Fibroblast of pulmonary artery (primary cell): ENCODE measurements around the gene JMY.

ENCODE experiments used
- DNase-seq: peaks from one replicate; pipeline ENCODE4 v3.0.0-alpha.2; 2010; ENCODE audit warnings: low read depth
- H3K4me3 ChIP-seq: replicated peaks from 2 replicates; pipeline ENCODE4 v1.5.1; 2011; ENCODE audit warnings: low read depth, mild to moderate bottlenecking, control low read depth, low read length, moderate library complexity
- CTCF ChIP-seq: IDR thresholded peaks from 2 replicates; pipeline ENCODE4 v1.5.1; 2011; ENCODE audit warnings: mild to moderate bottlenecking, control low read depth, low read length, inconsistent platforms; ENCODE audit errors: missing control alignments

Gene JMY

GRCh38 chr5:79287380-79287779, 51.4 kb downstream of the JMY start:
- no peak for DNase-seq
- TF ChIP-seq CTCF = no peak
- no peak overlapping the region for H3K4me3 ChIP-seq

GRCh38 chr5:79287907-79288306, 52.0 kb downstream of the JMY start:
- no peak overlapping the region for H3K4me3 ChIP-seq
- DNase-seq = no peak
- TF ChIP-seq CTCF = no peak

- TF ChIP-seq CTCF = no peak
- no peak for DNase-seq
- no peak overlapping the region for H3K4me3 ChIP-seq
Observed at GRCh38 chr5:79295029-79295428, 59.1 kb downstream of the JMY start.

GRCh38 chr5:79297661-79298060, 61.7 kb downstream of the JMY start:
- H3K4me3 ChIP-seq = no peak overlapping the region
- TF ChIP-seq CTCF = no peak
- peak; percentile 7 for DNase-seq

- no peak for TF ChIP-seq CTCF
- DNase-seq = peak; percentile 5
Observed at GRCh38 chr5:79301046-79301712, 65.2 kb downstream of the JMY start.

GRCh38 chr5:79302454-79302853, 66.5 kb downstream of the JMY start:
- no peak for TF ChIP-seq CTCF
- no peak for DNase-seq
- H3K4me3 ChIP-seq = no peak overlapping the region

More at GRCh38 chr5:79301046-79301712, 65.2 kb downstream of the JMY start:
- no peak overlapping the region for H3K4me3 ChIP-seq

- no peak overlapping the region for H3K4me3 ChIP-seq
- DNase-seq = no peak
- TF ChIP-seq CTCF = no peak
Observed at GRCh38 chr5:79305706-79306105, 69.8 kb downstream of the JMY start.
